GM18520 (cell line): ENCODE data around the gene CALHM3.

Source experiments
- ATAC-seq: cut with Tn5 transposase; IDR thresholded peaks from one replicate; pipeline ENCODE4 v1.9.1; 2021; ENCODE audit not compliant: unreplicated experiment

The CALHM3 gene

GRCh38 chr10:103475437-103475836 lies 3.6 kb downstream of the CALHM3 start:
- ATAC-seq = no peak

GRCh38 chr10:103474077-103474476 lies 5.0 kb downstream of the CALHM3 start:
- ATAC-seq = no peak

- no peak for ATAC-seq
Measured at GRCh38 chr10:103473261-103473671, 5.8 kb downstream of the CALHM3 start.

- ATAC-seq = no peak
Measured at GRCh38 chr10:103472005-103472404, 7.0 kb downstream of the CALHM3 start.

- ATAC-seq = peak; percentile 41
Measured at GRCh38 chr10:103470761-103471653, 8.0 kb downstream of the CALHM3 start.

GRCh38 chr10:103469201-103469600 lies 9.8 kb downstream of the CALHM3 start:
- ATAC-seq = no peak

GRCh38 chr10:103467406-103467805 lies 11.6 kb downstream of the CALHM3 start:
- ATAC-seq = no peak

GRCh38 chr10:103466734-103467133 lies 12.3 kb downstream of the CALHM3 start:
- ATAC-seq = no peak

- ATAC-seq = no peak
Measured at GRCh38 chr10:103465411-103466179, 13.4 kb downstream of the CALHM3 start.

GRCh38 chr10:103463499-103463898 lies 15.5 kb downstream of the CALHM3 start:
- ATAC-seq = no peak

- no peak for ATAC-seq
Measured at GRCh38 chr10:103459615-103460014, 19.4 kb downstream of the CALHM3 start.

- no peak for ATAC-seq
Measured at GRCh38 chr10:103458720-103459119, 20.3 kb downstream of the CALHM3 start, which contains the start of gene CALHM1. Gene CALHM1, minus strand, starts transcription at chr10:103458900. Its CDS starts 149 bp downstream, at chr10:103458751.

- ATAC-seq = no peak
Measured at GRCh38 chr10:103457896-103458583, 21.0 kb downstream of the CALHM3 start.

GRCh38 chr10:103457176-103457712 lies 21.8 kb downstream of the CALHM3 start:
- ATAC-seq = no peak

- no peak for ATAC-seq
Measured at GRCh38 chr10:103456074-103456660, 22.9 kb downstream of the CALHM3 start.

- ATAC-seq = no peak
Measured at GRCh38 chr10:103455235-103455634, 23.8 kb downstream of the CALHM3 start.

GRCh38 chr10:103454026-103454425 lies 25.0 kb downstream of the CALHM3 start:
- ATAC-seq = no peak

- ATAC-seq = no peak
Measured at GRCh38 chr10:103452506-103453230, 26.4 kb downstream of the CALHM3 start.

- no peak for ATAC-seq
Measured at GRCh38 chr10:103451831-103452505, 27.1 kb downstream of the CALHM3 start, which contains the start of gene CALHM2. Gene CALHM2, minus strand, starts transcription at chr10:103452370. Its CDS starts 2,429 bp downstream, at chr10:103449941.
